Hematopoietic multipotent progenitor cell treated with erythropoietin and hydrocortisone succinate and interleukin-3 and kit ligand, for 15 days (in vitro differentiated cells): ENCODE results near the gene RAB3IP.
A peak's percentile ranks its signal among the peaks of the same experiment; 100 is the strongest.
"Not testable (repeated sequence)": the region's sequence is repeated elsewhere in the genome, so short reads cannot be mapped to it uniquely, and the experiment has no call there.

Experiments used
- DNase-seq: peaks from one replicate; pipeline ENCODE4 v3.0.0-alpha.2; 2015; ENCODE audit warnings: low spot score

The RAB3IP gene

GRCh38 chr12:69755302-69755701 is 16.6 kb downstream of the RAB3IP start:
- no peak for DNase-seq

GRCh38 chr12:69756088-69756755 is 17.6 kb downstream of the RAB3IP start:
- DNase-seq: no peak

- DNase-seq: no peak
Measured at GRCh38 chr12:69758105-69758504, 19.4 kb downstream of the RAB3IP start.

GRCh38 chr12:69759581-69759980 is 20.9 kb downstream of the RAB3IP start:
- not testable (repeated sequence) for DNase-seq

- no peak for DNase-seq
Measured at GRCh38 chr12:69765515-69765914, 26.9 kb downstream of the RAB3IP start.

GRCh38 chr12:69766260-69766659 is 27.6 kb downstream of the RAB3IP start:
- no peak for DNase-seq

GRCh38 chr12:69779928-69780327 is 41.3 kb downstream of the RAB3IP start:
- DNase-seq: peak; percentile 28

GRCh38 chr12:69783365-69783764 is 44.7 kb downstream of the RAB3IP start:
- DNase-seq: no peak

GRCh38 chr12:69789351-69789750 is 50.7 kb downstream of the RAB3IP start:
- DNase-seq: no peak

- no peak for DNase-seq
Measured at GRCh38 chr12:69792533-69792932, 53.9 kb downstream of the RAB3IP start.

- DNase-seq: not testable (repeated sequence)
Measured at GRCh38 chr12:69807101-69807897, 68.6 kb downstream of the RAB3IP start.

GRCh38 chr12:69810870-69811498 is 72.3 kb downstream of the RAB3IP start:
- no peak for DNase-seq

- DNase-seq: no peak
Measured at GRCh38 chr12:69816082-69816481, 77.4 kb downstream of the RAB3IP start.

- no peak for DNase-seq
Measured at GRCh38 chr12:69821032-69821455, 82.4 kb downstream of the RAB3IP start.

GRCh38 chr12:69821456-69822159 is 82.9 kb downstream of the RAB3IP start:
- DNase-seq: no peak

- DNase-seq: no peak
Measured at GRCh38 chr12:69822201-69822860, 83.7 kb downstream of the RAB3IP start.

GRCh38 chr12:69824028-69824427 is 85.4 kb downstream of the RAB3IP start:
- no peak for DNase-seq

- DNase-seq: no peak
Measured at GRCh38 chr12:69824966-69825560, 86.4 kb downstream of the RAB3IP start, which contains the start of gene MYRFL. TSS of gene MYRFL (plus strand) at chr12:69825227. CDS start at chr12:69825518, 291 bp downstream.

GRCh38 chr12:69828897-69829296 is 90.2 kb downstream of the RAB3IP start:
- no peak for DNase-seq

- DNase-seq: no peak
Measured at GRCh38 chr12:69833696-69834095, 95.0 kb downstream of the RAB3IP start.

- no peak for DNase-seq
Measured at GRCh38 chr12:69834147-69834546, 95.5 kb downstream of the RAB3IP start.
